Uterus (tissue), 2 donors: Measurements from ENCODE around the gene FOXC1.

Source experiments
- POLR2A ChIP-seq, 2 donors: fragments of 450-650 bp; IDR thresholded peaks; one replicate each; pipeline ENCODE4 v1.6.1; 2016; ENCODE audit warnings: antibody characterized with exemption in 2 of 2, mild to moderate bottlenecking in 1 of 2, moderate library complexity in 1 of 2
- TF ChIP-seq, protein P1 (sequence below), 4 experiments: fragments of 200-600 bp in 2 of 4; fragments of 450-650 bp in 2 of 4; sonication (generic) in 2 of 4; IDR thresholded peaks; one replicate each; pipeline ENCODE4 v1.5.1; 2016 to 2019; ENCODE audit warnings: antibody characterized with exemption in 4 of 4, mild to moderate bottlenecking in 2 of 4, moderate library complexity in 1 of 4

DNA sequence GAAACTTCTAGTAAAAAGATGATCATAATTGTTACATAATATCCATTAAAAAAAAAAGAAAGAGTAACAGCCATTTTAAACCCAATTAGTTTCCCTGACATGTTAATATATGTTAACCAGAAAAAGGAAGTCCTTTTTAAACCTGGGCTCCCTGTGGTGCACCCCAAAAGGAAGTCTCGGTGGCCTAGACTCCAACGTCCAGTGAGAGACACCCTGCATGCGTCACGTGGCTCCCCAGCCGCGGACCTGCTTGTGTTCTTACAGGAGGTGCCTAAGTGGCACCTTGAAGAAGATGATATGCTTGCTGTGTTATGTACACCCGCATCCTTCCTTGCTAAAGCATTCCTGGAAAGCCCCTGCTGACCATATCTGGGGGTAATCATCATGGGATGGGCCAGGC is 50.1 kb downstream of the FOXC1 start:
- TF ChIP-seq, protein P1, sequence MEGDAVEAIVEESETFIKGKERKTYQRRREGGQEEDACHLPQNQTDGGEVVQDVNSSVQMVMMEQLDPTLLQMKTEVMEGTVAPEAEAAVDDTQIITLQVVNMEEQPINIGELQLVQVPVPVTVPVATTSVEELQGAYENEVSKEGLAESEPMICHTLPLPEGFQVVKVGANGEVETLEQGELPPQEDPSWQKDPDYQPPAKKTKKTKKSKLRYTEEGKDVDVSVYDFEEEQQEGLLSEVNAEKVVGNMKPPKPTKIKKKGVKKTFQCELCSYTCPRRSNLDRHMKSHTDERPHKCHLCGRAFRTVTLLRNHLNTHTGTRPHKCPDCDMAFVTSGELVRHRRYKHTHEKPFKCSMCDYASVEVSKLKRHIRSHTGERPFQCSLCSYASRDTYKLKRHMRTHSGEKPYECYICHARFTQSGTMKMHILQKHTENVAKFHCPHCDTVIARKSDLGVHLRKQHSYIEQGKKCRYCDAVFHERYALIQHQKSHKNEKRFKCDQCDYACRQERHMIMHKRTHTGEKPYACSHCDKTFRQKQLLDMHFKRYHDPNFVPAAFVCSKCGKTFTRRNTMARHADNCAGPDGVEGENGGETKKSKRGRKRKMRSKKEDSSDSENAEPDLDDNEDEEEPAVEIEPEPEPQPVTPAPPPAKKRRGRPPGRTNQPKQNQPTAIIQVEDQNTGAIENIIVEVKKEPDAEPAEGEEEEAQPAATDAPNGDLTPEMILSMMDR (IDR thresholded peaks at IDR 0.05): no peak
- no peak for TF ChIP-seq POLR2A (IDR thresholded peaks at IDR 0.05)
